Activated naive CD4-positive, alpha-beta T cell (primary cell): Measurements from ENCODE around the gene CHODL.

ENCODE experiments used
- DNase-seq, 4 experiments: peaks; one replicate each; lab custom pipeline; 2025; lab: John Stamatoyannopoulos, UW

Gene CHODL

DNA sequence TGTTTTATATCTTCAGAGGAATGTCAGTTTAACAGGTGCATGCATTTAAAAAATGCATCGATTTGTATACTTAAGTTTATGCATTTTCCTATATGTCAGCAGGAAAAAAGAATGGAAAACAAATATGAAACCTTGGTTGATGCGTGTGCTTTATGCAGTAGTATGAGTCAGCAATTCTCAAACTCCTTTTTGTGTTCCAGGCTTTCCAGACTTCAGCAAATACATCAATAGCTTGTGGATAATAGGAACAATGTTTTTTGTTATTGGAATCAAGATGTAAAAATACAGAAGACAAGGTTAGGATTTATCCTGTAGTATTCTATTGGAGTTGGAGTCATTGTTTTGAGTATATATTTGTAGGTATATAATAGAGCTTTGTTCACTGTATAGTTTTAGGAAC is 45.2 kb downstream of the CHODL start:
- no peak for DNase-seq

- no peak for DNase-seq
Measured at GRCh38 chr21:18294100-18294499, 49.5 kb downstream of the CHODL start.

GRCh38 chr21:18298228-18298627 is 53.6 kb downstream of the CHODL start:
- DNase-seq: no peak
